AG09309 (cell line): Measurements from ENCODE around the gene LYPD6B.

Experiments
- DNase-seq: peaks from one replicate; pipeline ENCODE4 v3.0.0-alpha.2; 2010; ENCODE audit warnings: low read depth
- H3K4me3 ChIP-seq: 2 replicates; pipeline ENCODE4 v1.5.1; 2011; ENCODE audit warnings: mild to moderate bottlenecking, low read depth, low read length, moderate library complexity; ENCODE audit not compliant: control insufficient read depth
- TF ChIP-seq, protein P1 (sequence below): IDR thresholded peaks from 2 replicates; pipeline ENCODE4 v1.5.1; 2011; ENCODE audit warnings: mild to moderate bottlenecking, low read depth, low read length, inconsistent platforms; ENCODE audit not compliant: insufficient read depth, control insufficient read depth; ENCODE audit errors: missing control alignments

LYPD6B gene, protein sequence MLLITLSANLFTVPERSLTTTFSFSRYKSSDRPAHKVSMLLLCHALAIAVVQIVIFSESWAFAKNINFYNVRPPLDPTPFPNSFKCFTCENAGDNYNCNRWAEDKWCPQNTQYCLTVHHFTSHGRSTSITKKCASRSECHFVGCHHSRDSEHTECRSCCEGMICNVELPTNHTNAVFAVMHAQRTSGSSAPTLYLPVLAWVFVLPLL

DNA sequence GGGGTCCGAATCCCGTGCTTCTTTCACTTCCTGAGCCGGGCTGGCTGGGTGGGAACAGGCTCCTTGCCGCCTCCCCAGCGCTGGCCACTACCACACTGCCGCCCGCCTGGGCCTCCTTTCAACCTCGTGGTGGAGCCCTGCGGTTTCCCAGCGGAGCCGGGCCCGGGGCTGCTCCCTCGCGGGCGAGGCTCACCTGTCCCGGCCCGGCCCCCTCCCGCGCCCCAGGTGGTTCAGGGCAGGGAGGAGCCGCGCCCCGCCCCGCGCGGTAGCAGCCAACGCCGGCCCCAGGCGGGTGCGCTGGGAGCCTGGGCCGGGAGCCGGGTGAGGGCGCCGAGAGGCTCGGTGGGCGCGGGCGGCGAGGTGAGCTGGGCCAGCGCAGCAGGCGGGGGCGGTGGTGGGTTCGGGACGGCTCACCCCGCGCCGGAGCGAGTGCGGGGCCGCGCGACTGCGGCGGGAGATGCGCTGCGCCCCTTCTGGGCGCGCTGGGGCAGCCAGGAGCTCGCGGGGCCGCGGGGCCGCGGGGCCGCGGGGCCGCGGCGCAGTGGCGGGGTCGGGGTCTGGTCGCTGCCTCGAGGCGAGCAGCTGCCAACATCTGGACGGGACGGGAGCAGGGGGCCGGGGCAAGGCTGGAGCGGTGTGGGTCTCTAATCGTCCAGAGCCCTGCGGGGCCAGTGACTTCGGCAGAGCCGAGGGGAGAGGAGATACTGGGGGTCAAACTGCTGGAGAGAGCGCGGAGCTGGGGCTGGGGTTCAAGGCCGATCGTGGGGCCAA, at the start of gene LYPD6B:
Gene LYPD6B (plus strand): TSS at position 258 of the 771 bp plus-strand sequence. CDS start 92,250 bp downstream, outside the sequence.
- peak within 1 kb of the TSS; percentile 58 for H3K4me3 ChIP-seq
- DNase-seq = no peak
- TF ChIP-seq, protein P1, sequence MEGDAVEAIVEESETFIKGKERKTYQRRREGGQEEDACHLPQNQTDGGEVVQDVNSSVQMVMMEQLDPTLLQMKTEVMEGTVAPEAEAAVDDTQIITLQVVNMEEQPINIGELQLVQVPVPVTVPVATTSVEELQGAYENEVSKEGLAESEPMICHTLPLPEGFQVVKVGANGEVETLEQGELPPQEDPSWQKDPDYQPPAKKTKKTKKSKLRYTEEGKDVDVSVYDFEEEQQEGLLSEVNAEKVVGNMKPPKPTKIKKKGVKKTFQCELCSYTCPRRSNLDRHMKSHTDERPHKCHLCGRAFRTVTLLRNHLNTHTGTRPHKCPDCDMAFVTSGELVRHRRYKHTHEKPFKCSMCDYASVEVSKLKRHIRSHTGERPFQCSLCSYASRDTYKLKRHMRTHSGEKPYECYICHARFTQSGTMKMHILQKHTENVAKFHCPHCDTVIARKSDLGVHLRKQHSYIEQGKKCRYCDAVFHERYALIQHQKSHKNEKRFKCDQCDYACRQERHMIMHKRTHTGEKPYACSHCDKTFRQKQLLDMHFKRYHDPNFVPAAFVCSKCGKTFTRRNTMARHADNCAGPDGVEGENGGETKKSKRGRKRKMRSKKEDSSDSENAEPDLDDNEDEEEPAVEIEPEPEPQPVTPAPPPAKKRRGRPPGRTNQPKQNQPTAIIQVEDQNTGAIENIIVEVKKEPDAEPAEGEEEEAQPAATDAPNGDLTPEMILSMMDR = no peak

DNA sequence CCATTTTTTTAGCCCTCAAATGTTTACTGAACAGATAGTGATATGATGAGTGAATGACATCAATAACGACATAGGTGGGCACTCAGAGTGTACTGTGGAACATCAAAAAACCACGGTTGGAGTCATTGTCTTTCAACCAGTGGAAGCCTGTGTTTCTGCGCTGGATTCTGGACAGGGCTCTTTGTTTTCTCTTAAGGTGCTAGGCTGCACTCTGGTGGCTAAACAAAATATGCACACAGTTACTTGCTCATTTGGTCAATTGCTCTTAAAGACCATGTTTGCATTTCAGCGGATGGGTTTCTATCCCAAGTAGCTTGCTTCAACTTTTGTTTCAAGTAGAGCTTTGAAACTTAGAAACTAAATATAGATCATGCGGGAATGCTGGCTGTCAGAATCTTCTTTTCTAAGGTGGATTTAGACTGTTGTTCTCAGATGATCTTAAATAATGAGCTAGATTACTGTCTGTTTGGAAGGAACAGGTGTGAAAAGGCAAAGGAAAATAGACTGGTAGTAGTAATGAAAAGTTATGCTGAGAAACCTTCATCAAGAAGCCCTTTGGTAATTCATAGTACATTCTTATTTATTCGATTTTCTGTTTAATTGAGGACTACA, 48.5 kb upstream of the LYPD6B start:
- H3K4me3 ChIP-seq = no peak overlapping the region
- TF ChIP-seq, protein P1 = peak; percentile 70
- DNase-seq = peak; percentile 80

DNA sequence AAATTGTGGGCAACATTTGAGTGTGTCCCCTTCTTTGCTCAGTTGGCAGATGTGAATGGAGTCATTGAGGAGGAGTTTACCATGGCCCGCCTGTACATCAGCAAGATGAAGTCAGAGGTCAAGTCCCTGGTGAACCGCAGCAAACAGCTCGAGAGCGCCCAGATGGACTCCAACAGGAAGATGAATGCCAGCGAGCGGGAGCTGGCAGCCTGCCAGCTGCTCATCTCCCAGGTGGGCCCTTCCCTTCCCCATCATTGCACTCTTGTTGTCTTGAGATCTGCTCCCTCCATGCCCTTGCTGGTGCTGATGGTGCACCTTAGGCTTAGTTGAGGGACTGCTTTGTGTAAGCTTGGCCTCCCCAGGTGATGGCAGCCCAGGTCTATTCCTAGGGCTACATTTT, 47.5 kb upstream of the LYPD6B start:
- H3K4me3 ChIP-seq = no peak overlapping the region
- DNase-seq = no peak
- TF ChIP-seq, protein P1 = no peak

DNA sequence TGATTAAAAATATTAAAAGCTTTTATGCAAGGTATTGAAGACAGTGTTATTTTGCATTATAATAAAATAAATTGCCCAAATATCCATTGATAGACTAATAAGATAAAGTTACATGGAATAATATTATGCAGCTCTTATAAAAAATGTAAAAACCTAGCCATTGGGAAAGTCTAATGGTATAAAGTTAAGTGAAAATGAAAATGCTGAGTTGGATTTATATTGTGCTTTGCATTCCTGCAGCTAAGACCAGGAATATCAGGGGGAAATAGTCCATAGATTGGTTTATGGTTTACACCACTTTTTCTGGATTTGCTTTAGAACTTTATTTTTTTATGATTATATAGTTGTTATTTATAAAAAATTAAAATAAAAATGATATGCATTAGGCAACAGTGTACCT, 46.1 kb upstream of the LYPD6B start:
- TF ChIP-seq, protein P1 = no peak
- no peak overlapping the region for H3K4me3 ChIP-seq
- DNase-seq = no peak

DNA sequence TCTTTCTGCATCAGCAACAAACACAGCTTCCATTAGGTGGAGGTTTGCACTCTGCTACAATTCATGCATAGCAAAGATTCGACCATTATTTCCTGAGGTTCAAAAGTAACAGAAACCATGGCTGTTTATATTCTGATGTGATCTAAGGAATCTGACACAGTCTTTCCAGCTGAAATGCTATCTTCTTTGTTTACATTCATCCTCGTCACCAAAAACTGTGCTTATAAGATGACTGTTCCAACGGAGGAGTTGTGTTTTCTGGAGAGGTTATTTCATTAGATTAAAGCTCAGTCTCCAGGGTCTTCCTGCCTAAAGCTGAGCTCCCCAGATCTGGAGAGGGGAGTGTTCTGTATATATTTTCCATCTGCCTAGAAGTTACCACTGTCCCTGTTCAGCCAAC, 45.1 kb upstream of the LYPD6B start:
- TF ChIP-seq, protein P1 = no peak
- no peak overlapping the region for H3K4me3 ChIP-seq
- DNase-seq = no peak

DNA sequence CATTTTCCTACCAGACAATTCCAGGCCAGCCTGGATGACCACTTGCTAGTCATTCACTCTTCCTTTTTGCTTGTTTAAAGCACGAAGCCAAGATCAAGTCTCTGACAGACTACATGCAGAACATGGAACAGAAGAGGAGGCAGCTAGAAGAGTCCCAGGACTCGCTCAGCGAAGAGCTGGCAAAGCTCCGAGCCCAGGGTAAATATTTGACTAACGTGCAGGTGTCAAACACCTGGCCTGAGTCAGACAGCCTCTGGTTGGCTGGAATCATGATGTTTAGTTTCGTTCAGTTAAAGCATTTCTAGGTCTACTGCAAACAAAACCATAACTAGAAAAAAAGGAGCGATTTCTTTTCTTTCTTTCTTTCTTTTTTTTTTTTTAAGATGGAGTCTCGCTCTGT, 44.2 kb upstream of the LYPD6B start:
- no peak overlapping the region for H3K4me3 ChIP-seq
- TF ChIP-seq, protein P1 = no peak
- no peak for DNase-seq
